ENCODE measurements around the gene IL1RAPL1. TPM values are rescaled to one million over a fixed set of nuclear protein-coding genes. Genes with fewer than 3 reads are reported as not detected.

The IL1RAPL1 gene
- total and polyA plus RNA-seq, 2 experiments from 2014 or later, result 0.18 to 0.49 TPM

DNA sequence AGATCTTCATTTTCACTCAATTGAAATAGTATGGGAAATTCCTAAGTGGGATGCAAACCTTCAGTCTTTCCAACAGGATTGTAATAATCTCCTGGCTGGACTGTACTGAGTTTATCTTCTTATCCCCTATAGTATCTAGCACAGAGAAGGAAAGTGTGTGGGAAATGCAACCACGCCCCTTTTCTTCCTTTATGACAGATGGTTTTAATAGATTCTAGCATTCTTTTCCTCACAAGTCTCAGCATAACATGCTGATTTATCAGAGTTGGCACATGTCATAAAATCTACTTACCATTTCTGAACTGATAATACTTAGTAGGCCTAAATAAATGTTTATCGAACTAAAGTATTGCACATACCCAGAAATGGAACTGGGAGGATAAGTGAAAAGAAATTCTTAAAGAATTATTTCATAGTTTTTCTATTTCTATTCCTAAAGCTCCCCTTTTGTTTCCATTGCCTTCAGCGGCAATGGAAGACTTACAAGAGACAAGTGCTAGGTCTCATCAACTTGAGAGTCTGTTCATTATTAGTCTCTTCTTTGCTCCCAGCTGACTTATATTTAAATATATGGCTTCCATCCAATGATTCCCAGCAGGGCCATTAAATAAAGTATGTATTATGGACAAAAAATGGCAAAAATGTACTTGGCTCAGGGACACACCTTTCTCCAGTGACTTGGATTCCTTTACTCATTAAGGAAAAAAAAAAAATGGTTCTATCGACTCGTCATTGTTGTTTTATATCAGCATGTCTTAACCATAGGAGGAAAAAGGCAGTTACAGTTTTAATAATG lies 484.5 kb downstream of the IL1RAPL1 start:
- no peaks in the 10 kb centered on the region for H3F3A ChIP-seq (replicated peaks; ENCODE audit: low read depth)
- H3K4me3 Mint-ChIP-seq, result no peak overlapping the region
- no peaks in the 10 kb centered on the region for H3K36me3 ChIP-seq (ENCODE audit: insufficient read depth)
- no peaks in the 10 kb centered on the region for H4K20me1 ChIP-seq (replicated peaks; ENCODE audit: insufficient read depth)
- H3K79me2 ChIP-seq (replicated peaks; ENCODE audit: insufficient read depth), result no peaks in the 10 kb centered on the region
- no peak for TF ChIP-seq NANOG (IDR thresholded peaks at IDR 0.05; ENCODE audit: borderline replicate concordance)
- H3K4me3 ChIP-seq, result no peak overlapping the region
- H3K4me1 Mint-ChIP-seq, result peaks cover 22% of the 10 kb centered on the region
- H3K36me3 Mint-ChIP-seq (ENCODE audit: low read depth), result no peaks in the 10 kb centered on the region
- H3K27me3 Mint-ChIP-seq (ENCODE audit: insufficient read depth, low read depth, poor library complexity), result no peaks in the 10 kb centered on the region
- no peak overlapping the region for H2AFZ ChIP-seq
- no peaks in the 10 kb centered on the region for H3K27me3 ChIP-seq (ENCODE audit: insufficient read depth)
- H3K4me2 ChIP-seq, result no peak overlapping the region
- H3K9me3 Mint-ChIP-seq, result no peaks in the 10 kb centered on the region
- peaks cover 13% of the 10 kb centered on the region for H3K4me1 ChIP-seq (ENCODE audit: insufficient read depth)
- no peak overlapping the region for H3K27ac Mint-ChIP-seq
- H3K27ac ChIP-seq (ENCODE audit: low read depth), result no peak overlapping the region
- no peak for DNase-seq (ENCODE audit: low spot score)
- H3K9me2 ChIP-seq (ENCODE audit: insufficient read depth), result no peaks in the 10 kb centered on the region
- no peak for ATAC-seq

DNA sequence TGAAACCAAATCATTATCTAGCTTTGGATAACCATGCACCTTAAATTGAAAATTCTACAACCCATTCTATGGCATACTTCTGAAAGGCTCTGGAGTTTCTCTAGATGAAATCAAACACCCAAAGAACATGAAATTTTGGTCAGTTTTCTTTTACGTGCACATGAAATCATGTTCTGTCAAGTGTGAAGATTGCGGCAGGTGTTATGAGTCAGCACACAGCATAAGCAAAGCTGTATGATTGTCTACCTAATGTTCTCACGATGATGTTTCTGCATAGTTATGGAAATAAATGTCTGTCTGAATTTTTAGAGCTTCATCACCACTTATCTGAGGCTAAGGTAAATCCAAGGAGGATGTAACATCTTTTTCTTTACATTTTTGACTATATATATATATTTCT lies 495.3 kb downstream of the IL1RAPL1 start:
- no peaks in the 10 kb centered on the region for H3K27me3 Mint-ChIP-seq (ENCODE audit: insufficient read depth, low read depth, poor library complexity)
- H3K9me2 ChIP-seq (ENCODE audit: insufficient read depth), result no peaks in the 10 kb centered on the region
- H3K36me3 Mint-ChIP-seq (ENCODE audit: low read depth), result no peaks in the 10 kb centered on the region
- H3K36me3 ChIP-seq (ENCODE audit: insufficient read depth), result no peaks in the 10 kb centered on the region
- H3K4me1 ChIP-seq (ENCODE audit: insufficient read depth), result no peaks in the 10 kb centered on the region
- H3K27ac ChIP-seq (ENCODE audit: low read depth), result no peak overlapping the region
- ATAC-seq, result no peak
- no peak overlapping the region for H2AFZ ChIP-seq
- no peaks in the 10 kb centered on the region for H3F3A ChIP-seq (replicated peaks; ENCODE audit: low read depth)
- H3K4me2 ChIP-seq, result no peak overlapping the region
- H3K4me3 ChIP-seq, result no peak overlapping the region
- no peaks in the 10 kb centered on the region; the same call in 2 of the 3 replicates for H3K4me1 Mint-ChIP-seq
- no peak overlapping the region for H3K4me3 Mint-ChIP-seq
- H3K79me2 ChIP-seq (replicated peaks; ENCODE audit: insufficient read depth), result no peaks in the 10 kb centered on the region
- no peaks in the 10 kb centered on the region for H3K27me3 ChIP-seq (ENCODE audit: insufficient read depth)
- no peak overlapping the region for H3K27ac Mint-ChIP-seq
- DNase-seq (ENCODE audit: low spot score), result no peak
- TF ChIP-seq JUNB (IDR thresholded peaks at IDR 0.05; ENCODE audit: unreplicated experiment) (no peak), NANOG (IDR thresholded peaks at IDR 0.05; ENCODE audit: borderline replicate concordance) (no peak), EZH2phosphoT487 (IDR thresholded peaks at IDR 0.05; ENCODE audit: unreplicated experiment) (no peak), CREB1 (CRISPR knock-in tag; IDR thresholded peaks at IDR 0.05; ENCODE audit: low read depth) (no peak), STAT1 (IDR thresholded peaks at IDR 0.05; ENCODE audit: unreplicated experiment) (no peak), ZNF331 (CRISPR knock-in tag; IDR thresholded peaks at IDR 0.05; ENCODE audit: low read depth) (no peak), EZH2 (IDR thresholded peaks at IDR 0.05; ENCODE audit: low read depth, unreplicated experiment) (no peak), ZNF114 (CRISPR knock-in tag; IDR thresholded peaks at IDR 0.05) (no peak), POLR2AphosphoS5 (IDR thresholded peaks at IDR 0.05; ENCODE audit: low read depth) (no peak)
- TF ChIP-seq, protein P1, sequence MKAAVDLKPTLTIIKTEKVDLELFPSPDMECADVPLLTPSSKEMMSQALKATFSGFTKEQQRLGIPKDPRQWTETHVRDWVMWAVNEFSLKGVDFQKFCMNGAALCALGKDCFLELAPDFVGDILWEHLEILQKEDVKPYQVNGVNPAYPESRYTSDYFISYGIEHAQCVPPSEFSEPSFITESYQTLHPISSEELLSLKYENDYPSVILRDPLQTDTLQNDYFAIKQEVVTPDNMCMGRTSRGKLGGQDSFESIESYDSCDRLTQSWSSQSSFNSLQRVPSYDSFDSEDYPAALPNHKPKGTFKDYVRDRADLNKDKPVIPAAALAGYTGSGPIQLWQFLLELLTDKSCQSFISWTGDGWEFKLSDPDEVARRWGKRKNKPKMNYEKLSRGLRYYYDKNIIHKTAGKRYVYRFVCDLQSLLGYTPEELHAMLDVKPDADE (IDR thresholded peaks at IDR 0.05), result no peak
- TF ChIP-seq, protein P2, sequence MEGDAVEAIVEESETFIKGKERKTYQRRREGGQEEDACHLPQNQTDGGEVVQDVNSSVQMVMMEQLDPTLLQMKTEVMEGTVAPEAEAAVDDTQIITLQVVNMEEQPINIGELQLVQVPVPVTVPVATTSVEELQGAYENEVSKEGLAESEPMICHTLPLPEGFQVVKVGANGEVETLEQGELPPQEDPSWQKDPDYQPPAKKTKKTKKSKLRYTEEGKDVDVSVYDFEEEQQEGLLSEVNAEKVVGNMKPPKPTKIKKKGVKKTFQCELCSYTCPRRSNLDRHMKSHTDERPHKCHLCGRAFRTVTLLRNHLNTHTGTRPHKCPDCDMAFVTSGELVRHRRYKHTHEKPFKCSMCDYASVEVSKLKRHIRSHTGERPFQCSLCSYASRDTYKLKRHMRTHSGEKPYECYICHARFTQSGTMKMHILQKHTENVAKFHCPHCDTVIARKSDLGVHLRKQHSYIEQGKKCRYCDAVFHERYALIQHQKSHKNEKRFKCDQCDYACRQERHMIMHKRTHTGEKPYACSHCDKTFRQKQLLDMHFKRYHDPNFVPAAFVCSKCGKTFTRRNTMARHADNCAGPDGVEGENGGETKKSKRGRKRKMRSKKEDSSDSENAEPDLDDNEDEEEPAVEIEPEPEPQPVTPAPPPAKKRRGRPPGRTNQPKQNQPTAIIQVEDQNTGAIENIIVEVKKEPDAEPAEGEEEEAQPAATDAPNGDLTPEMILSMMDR (conservative IDR thresholded peaks at IDR 0.05; ENCODE audit: low read depth in 2 of 2), result no peak
- H3K9me3 Mint-ChIP-seq, result no peaks in the 10 kb centered on the region
- no peaks in the 10 kb centered on the region for H4K20me1 ChIP-seq (replicated peaks; ENCODE audit: insufficient read depth)

Measured in GM23338 (cell line).